ENCODE data around the gene CTBP2. TPM values are rescaled to one million over a fixed set of nuclear protein-coding genes. Genes with fewer than 3 reads are reported as not detected.
"Not testable (repeated sequence)": the region's sequence is repeated elsewhere in the genome, so short reads cannot be mapped to it uniquely, and the experiment has no call there.

The CTBP2 gene
- total RNA-seq, 3 donors from 2014 or later: 53.1 to 91.2 (median 65.9) TPM

DNA sequence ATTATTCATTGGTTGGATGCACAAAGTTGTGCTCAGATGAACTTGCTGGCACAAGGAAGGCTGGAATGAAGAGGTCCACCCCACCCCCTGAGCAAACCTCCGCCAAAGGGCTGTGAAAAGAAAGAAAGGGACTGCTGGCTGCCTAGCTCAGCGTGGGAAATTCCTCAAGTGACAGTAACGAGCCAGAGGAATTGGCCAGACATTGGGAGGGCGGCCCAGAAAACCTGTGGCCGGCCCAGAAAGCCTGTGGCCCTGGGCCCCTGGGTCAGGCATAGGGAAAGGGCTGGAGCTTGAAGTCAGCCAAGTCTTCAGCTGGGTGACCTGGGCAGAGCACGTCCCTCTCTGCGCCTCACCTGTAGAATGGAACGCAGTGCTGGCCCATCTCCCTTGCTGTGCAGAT lies 30.6 kb upstream of the CTBP2 start:
- Histone ChIP-seq H3K4me1 (no peaks in the 10 kb centered on the region), H3K36me3 (no peaks in the 10 kb centered on the region), H3K27me3 (no peaks in the 10 kb centered on the region), H3K27ac (peak overlapping the region; percentile 35 to 48), H3K4me3 (no peak overlapping the region), H3K9me3 (no peaks in the 10 kb centered on the region)
- no peak for DNase-seq (ENCODE audit: low spot score in 2 of 2)
- intact Hi-C loops (cut with DNase I; ENCODE audit: low total_unique reads): no loop called here
- no peak for TF ChIP-seq POLR2AphosphoS5 (IDR thresholded peaks at IDR 0.05)
- TF ChIP-seq, protein P1, sequence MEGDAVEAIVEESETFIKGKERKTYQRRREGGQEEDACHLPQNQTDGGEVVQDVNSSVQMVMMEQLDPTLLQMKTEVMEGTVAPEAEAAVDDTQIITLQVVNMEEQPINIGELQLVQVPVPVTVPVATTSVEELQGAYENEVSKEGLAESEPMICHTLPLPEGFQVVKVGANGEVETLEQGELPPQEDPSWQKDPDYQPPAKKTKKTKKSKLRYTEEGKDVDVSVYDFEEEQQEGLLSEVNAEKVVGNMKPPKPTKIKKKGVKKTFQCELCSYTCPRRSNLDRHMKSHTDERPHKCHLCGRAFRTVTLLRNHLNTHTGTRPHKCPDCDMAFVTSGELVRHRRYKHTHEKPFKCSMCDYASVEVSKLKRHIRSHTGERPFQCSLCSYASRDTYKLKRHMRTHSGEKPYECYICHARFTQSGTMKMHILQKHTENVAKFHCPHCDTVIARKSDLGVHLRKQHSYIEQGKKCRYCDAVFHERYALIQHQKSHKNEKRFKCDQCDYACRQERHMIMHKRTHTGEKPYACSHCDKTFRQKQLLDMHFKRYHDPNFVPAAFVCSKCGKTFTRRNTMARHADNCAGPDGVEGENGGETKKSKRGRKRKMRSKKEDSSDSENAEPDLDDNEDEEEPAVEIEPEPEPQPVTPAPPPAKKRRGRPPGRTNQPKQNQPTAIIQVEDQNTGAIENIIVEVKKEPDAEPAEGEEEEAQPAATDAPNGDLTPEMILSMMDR (IDR thresholded peaks at IDR 0.05): no peak

- DNase-seq (ENCODE audit: low spot score in 2 of 2): peak in 1 of 2 donors; percentile 26
- Histone ChIP-seq H3K36me3 (no peaks in the 10 kb centered on the region), H3K4me3 (no peak overlapping the region), H3K9me3 (no peaks in the 10 kb centered on the region), H3K27me3 (no peaks in the 10 kb centered on the region), H3K4me1 (no peaks in the 10 kb centered on the region), H3K27ac (peak overlapping the region in 1 of 2 donors; percentile 48)
- intact Hi-C loops (cut with DNase I; ENCODE audit: low total_unique reads): no loop called here
- TF ChIP-seq, protein P1 (IDR thresholded peaks at IDR 0.05): no peak
- no peak for TF ChIP-seq POLR2A (IDR thresholded peaks at IDR 0.05)
- no peak for TF ChIP-seq POLR2AphosphoS5 (IDR thresholded peaks at IDR 0.05)
Observed at GRCh38 chr10:125190414-125190813, 30.1 kb upstream of the CTBP2 start.

DNA sequence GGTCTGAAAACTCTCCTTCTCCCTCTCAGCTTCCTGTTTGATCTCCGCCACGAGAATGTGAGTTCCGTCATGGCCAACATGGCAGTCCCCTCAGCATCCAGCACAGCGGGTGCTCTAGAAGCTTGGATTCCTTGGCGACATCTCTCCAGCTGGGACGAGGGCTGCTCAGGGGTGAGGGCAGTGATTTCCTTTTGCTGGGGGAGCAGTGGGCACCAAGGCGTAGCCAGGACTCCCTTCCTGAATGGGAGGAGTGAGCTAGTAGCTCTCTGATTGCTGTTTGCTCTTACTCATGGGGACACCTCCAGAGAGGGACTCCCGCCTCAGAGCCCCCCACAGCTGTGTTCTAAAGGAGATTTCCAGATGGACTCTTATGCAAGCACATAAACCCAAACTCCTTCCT lies 28.8 kb upstream of the CTBP2 start:
- no peak overlapping the region for H3K27ac ChIP-seq
- H3K9me3 ChIP-seq: no peaks in the 10 kb centered on the region
- DNase-seq (ENCODE audit: low spot score in 2 of 2): no peak
- H3K27me3 ChIP-seq: no peaks in the 10 kb centered on the region
- H3K36me3 ChIP-seq: no peaks in the 10 kb centered on the region
- intact Hi-C loops (cut with DNase I; ENCODE audit: low total_unique reads): no loop called here
- no peak overlapping the region for H3K4me3 ChIP-seq
- H3K4me1 ChIP-seq: no peaks in the 10 kb centered on the region
- no peak for TF ChIP-seq POLR2A (IDR thresholded peaks at IDR 0.05)
- TF ChIP-seq, protein P1 (IDR thresholded peaks at IDR 0.05): no peak

DNA sequence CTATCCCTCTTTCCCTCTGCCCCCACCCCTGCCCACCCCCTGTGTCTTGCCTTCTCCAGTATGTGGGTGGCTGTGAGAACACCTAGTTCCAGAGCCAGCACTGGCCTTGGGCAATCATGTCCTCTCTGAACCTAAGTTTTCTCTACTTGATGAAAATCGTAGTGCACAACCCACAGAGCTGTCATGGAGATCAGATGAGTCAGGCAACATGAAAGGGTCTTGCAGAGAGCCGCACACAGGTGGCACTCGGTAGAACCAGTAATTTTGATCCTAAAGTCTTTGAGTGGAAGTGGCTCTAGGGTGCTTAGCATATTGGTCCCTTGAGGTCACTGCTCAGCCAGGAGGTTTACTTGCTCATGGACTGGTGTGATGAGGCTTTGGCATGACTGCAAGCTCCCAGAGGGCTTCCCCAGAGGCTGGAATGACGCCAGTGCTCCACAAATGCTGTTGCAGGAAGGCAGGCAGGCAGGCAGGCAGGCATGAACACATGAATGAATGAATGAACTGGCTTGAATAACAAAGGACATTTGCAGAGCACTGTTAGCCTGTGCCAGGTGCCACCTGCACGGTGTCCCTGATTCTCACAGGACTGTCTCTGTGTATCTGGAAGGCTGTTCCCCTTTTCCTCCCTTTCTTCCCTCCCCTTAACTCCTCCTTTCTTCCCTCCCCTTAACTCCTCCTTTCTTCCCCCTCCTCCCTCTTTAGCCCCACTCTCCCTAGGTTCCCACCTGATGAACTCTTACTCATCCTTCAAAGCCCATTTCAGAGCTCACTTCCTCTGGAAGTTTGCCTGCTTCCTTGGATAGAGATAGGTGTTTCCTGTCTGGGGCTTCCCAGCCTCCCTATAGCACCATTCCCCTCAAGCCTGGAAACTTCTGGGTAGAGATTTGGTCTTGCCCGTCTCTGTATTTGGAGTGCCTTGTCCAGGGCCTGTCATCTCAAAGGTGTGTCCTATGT lies 27.2 kb upstream of the CTBP2 start:
- TF ChIP-seq, protein P1 (IDR thresholded peaks at IDR 0.05): no peak
- TF ChIP-seq POLR2A (IDR thresholded peaks at IDR 0.05) (no peak), POLR2AphosphoS5 (IDR thresholded peaks at IDR 0.05) (no peak)

GRCh38 chr10:125186431-125187170 lies 26.2 kb upstream of the CTBP2 start:
- TF ChIP-seq, protein P1 (IDR thresholded peaks at IDR 0.05): no peak
- TF ChIP-seq POLR2A (IDR thresholded peaks at IDR 0.05): no peak
- no peak for TF ChIP-seq POLR2AphosphoS5 (IDR thresholded peaks at IDR 0.05)
- intact Hi-C loops (cut with DNase I; ENCODE audit: low total_unique reads): no loop called here
- DNase-seq (ENCODE audit: low spot score in 2 of 2): no peak

More for the DNA sequence above, 27.2 kb upstream of the CTBP2 start:
- Histone ChIP-seq H3K9me3 (no peaks in the 10 kb centered on the region), H3K4me1 (no peaks in the 10 kb centered on the region), H3K27me3 (no peaks in the 10 kb centered on the region), H3K4me3 (no peak overlapping the region), H3K36me3 (no peaks in the 10 kb centered on the region), H3K27ac (no peak overlapping the region)
- intact Hi-C loops (cut with DNase I; ENCODE audit: low total_unique reads): no loop called here
- no peak for DNase-seq (ENCODE audit: low spot score in 2 of 2)

GRCh38 chr10:125179107-125179506 lies 18.7 kb upstream of the CTBP2 start:
- intact Hi-C loops (cut with DNase I; ENCODE audit: low total_unique reads); H3K4me1 ChIP-seq; H3K9me3 ChIP-seq; H3K27me3 ChIP-seq; H3K27ac ChIP-seq; H3K4me3 ChIP-seq; H3K36me3 ChIP-seq; DNase-seq (ENCODE audit: low spot score in 2 of 2): not testable (repeated sequence)

More at GRCh38 chr10:125186431-125187170, 26.2 kb upstream of the CTBP2 start:
- no peaks in the 10 kb centered on the region for H3K4me1 ChIP-seq
- no peak overlapping the region for H3K4me3 ChIP-seq
- H3K27ac ChIP-seq: no peak overlapping the region
- no peaks in the 10 kb centered on the region for H3K36me3 ChIP-seq
- no peaks in the 10 kb centered on the region for H3K9me3 ChIP-seq
- no peaks in the 10 kb centered on the region for H3K27me3 ChIP-seq

Data from breast epithelium (tissue), 4 donors.